ENCODE measurements around the gene TDG. TPM values are rescaled to one million over a fixed set of nuclear protein-coding genes. Genes with fewer than 3 reads are reported as not detected.

The TDG gene
- total RNA-seq (2014; rRNA removed; shearing (Covaris generic)) = 35.2 and 42.0 TPM in 2 replicates

DNA sequence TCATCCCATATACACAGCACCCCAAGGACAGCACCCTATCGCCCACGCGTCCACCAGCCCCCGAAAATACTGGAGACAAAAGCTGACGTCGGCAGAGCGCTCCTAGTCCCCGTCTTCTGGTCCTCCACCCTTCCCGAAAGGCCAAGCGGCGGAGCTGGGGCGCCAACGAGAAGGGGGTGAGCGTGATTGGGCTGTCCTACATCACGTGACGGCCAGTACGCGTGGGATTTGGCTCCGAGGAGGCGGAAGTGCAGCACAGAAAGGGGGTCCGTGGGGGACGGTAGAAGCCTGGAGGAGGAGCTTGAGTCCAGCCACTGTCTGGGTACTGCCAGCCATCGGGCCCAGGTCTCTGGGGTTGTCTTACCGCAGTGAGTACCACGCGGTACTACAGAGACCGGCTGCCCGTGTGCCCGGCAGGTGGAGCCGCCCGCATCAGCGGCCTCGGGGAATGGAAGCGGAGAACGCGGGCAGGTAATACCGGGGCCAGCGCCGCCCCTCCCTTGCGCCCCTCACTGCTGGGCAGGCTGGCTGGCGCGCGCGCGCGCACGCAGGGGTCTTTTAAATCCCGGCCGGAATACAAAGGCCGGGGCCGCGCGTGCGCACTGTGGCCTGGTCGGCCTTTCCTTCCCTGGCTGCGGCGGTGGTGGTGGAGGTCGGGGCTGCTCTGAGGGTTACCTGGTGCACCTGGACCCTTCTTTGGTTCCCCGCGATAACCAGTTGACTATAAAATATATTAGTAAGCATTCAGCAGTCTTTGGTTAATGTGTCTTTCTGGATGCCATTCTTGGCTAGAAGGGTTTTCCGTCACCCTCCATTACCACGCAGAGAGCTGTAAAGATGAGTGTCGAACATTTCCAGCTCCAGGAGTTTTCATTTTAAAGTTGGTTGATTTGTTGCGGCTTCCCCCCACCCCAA is at the start of gene TDG:
TDG (plus strand) TSS at position 283 of the 915 bp plus-strand sequence; CDS start at position 449, 166 bp downstream.
- DNase-seq (ENCODE audit: low read depth) = peak; percentile 100

DNA sequence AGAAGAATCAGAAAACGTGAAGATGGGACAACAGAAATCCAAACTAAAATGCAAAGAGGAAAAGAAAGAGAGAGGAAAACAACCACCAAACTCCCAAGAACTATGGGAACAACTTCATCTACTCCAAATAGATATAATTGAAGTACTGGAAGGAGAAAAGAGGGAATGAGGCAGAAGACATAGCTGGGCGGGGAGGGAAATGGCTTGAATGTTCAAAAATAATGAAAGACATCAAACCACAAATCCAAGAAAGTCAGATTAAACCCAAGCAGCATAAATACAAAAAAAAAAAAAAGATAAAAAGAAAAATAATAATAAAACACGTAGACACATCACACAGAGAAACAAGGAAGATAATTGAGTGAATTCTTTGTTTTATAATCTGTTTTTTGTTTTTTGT is 47.8 kb upstream of the TDG start:
- no peak for DNase-seq (ENCODE audit: low read depth)

DNA sequence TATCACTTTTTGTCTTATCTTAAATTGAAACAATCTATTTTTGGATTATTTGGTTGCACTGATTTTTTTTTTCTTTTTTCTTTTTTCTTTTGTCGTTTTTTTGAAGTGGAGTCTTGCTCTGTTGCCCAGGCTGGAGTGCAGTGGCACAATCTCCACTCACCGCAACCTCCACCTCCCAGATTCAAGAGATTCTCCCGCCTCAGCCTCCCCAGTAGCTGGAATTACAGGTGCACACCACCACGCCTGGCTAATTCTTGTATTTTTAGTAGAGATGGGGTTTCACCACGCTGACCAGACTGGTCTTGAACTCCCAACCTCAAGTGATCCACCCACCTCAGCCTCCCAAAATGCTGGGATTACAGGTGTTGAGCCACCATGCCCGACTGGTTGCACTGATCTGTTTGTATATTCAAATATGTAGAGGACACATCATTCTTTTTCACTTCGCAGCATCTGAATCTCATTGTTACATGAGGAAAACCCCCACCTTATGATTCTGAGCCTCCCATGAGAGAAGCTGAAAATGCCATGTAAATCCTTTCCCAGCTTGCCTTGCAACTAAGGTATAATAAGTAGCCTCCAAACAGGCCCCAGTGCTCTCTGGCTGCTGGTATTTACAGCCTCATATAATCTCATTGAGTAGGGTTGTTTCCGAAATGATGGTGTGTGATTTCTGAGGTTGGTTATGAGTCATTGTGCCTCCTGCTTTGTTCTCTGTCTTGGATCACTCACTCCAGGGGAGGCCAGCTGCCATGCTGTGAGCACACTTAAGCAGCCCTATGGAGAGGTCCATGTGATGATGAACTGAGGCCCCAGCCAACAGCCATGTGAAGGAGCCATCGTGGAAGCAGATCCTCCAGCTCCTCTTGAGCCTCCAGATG is 40.7 kb upstream of the TDG start:
- peak; percentile 96 for DNase-seq (ENCODE audit: low read depth)

DNA sequence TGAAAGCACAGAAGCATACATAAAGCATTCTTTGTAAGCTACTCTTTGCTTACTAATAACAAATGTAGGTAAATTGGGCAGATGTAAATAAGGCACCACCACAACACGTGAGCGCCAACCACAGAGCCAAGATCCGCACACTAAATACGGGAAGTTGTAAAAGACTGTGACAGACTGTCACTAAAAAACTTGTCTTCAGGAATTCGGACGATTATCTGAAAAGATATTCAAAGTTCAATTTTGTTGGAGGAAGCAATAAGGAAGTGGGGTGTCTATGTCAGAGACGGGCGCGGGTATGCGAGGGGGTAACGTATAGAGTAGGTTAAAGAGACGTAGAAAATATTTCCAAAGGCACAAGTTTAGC is 37.0 kb upstream of the TDG start:
- no peak for DNase-seq (ENCODE audit: low read depth)

DNA sequence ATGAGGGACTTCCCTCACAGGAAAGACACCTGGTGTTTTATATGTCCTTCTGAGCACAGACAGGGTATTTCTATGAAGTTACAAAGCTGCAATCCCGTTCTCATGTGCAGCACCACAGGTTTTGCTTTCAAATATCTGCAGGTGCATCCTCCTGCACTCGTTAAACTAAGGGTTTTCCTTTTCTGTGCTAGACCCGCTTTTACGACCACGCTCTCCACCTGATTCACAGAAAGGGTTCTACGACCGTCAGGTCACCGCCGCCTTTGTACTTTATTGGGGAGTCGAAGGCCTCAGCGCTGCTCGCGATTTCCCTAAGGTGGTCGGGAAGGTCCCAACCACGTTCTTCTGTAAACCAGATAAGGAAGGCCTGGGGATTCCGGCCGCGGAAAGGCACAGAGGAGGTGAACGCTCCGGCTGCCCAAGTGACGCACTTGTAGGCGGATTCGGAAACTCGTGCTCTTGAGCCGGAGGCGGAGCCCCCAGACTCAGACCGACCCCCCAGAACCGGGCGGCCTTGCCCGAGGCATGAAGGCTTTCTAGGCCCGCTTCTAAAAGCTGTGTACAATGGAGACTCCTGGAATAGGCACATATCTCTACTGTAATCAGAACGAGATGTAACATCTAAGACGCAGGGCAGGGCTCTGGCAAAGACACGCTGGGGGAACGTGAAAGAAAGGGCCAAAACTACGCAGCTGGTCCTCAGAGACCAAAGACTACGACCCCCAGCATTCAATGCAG is 36.5 kb upstream of the TDG start:
- peak; percentile 90 for DNase-seq (ENCODE audit: low read depth)

DNA sequence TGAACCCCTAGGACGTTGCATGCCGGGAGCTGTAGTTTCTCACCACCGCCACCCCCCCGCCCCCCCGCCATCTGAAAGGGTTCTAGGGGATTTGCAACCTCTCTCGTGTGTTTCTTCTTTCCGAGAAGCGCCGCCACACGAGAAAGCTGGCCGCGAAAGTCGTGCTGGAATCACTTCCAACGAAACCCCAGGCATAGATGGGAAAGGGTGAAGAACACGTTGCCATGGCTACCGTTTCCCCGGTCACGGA is 36.0 kb upstream of the TDG start:
- DNase-seq (ENCODE audit: low read depth) = no peak

DNA sequence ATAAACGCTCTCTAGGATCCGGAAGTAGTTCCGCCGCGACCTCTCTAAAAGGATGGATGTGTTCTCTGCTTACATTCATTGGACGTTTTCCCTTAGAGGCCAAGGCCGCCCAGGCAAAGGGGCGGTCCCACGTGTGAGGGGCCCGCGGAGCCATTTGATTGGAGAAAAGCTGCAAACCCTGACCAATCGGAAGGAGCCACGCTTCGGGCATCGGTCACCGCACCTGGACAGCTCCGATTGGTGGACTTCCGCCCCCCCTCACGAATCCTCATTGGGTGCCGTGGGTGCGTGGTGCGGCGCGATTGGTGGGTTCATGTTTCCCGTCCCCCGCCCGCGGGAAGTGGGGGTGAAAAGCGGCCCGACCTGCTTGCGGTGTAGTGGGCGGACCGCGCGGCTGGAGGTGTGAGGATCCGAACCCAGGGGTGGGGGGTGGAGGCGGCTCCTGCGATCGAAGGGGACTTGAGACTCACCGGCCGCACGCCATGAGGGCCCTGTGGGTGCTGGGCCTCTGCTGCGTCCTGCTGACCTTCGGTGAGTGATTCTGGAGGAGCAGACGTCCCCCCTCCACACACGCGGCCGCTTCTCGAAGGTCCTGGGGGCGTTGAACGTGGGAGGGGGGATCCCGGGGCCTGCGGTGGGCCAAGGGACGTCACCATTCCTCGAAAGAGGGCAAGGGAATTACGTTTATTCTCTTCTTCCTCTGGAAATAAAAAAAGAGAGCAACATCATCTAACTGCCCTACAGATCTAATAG is 35.5 kb upstream of the TDG start, which contains the start of gene HSP90B1:
HSP90B1 (plus strand) TSS at position 377 of the 753 bp plus-strand sequence; CDS start at position 483, 106 bp downstream.
- peak; percentile 100 for DNase-seq (ENCODE audit: low read depth)

DNA sequence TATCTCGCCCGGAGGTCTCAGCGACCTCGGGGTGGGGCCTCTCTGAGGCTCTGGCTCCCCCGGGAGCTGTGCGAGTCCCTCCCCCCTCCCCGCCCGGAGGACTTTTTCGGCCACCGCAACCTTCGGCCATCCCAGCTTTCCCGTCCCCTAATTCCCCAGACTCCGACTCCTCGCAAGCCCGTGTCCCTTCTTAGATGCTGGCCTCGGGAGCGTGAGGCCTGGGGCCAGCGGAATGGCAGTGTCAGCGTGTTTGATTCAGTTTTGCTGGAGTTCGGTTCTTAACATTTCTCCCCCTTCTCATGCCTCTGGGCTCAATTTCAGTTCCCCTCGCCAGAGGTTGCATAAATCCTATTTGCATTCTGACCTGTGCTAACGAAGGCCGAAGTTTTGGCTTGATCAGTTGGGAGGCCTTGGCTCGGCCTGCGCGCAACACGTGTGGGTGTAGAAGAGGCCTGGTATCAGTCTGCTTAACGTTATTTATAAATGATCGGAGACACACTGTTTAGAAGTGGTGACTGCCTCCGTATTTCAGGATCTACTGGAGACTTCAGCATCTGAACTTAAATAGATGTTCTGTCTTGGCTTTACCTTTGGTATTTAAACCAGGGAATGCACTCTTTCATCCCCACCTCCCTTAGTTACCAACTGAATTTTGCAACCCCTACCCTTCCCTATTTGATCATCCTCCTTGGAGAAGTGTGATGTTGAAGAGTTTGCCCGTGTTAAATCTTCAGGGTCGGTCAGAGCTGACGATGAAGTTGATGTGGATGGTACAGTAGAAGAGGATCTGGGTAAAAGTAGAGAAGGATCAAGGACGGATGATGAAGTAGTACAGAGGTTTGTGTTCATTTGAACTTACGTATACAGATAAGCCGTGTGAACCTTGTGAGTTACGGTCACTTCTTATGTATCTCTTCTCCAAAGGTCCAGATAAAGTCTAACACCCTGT is 34.6 kb upstream of the TDG start:
- DNase-seq (ENCODE audit: low read depth) = peak; percentile 29

DNA sequence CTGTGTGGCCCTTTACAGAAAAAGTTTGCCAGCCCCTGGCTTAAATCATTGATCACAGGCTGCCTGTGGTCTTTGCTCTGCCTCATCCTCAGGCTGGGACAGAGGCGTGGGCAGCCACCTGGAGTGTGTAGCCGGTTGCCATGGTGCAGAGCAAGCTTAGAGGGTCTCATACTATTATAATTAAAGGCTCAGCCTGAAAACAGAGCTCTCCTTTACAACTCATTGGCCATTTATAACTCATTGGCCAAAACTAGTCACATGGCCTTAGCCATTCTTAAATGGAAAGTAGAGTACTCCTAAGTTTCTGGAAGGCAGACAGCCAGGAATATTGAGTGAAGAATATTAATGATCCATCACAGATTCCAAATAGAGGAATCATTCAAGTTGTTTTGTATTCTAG is 32.4 kb upstream of the TDG start:
- no peak for DNase-seq (ENCODE audit: low read depth)

DNA sequence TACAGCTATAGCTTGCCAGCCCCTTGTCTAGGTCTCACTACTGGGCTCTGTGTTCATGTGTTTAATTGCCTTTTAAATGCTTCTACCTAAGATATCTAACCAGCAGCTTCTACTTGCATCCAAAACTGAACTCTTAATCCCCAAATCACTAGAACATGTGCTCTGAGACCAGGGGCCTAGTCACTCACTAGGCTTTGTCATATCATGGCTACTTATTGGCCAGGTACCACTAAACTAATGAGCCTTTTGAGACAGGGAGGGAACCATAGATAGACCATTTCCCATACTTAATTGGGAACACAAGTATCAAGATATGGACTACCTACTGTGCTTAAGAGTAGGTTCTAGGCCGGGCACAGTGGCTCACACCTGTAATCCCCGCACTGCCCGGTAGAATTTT is 29.0 kb upstream of the TDG start:
- DNase-seq (ENCODE audit: low read depth) = no peak

DNA sequence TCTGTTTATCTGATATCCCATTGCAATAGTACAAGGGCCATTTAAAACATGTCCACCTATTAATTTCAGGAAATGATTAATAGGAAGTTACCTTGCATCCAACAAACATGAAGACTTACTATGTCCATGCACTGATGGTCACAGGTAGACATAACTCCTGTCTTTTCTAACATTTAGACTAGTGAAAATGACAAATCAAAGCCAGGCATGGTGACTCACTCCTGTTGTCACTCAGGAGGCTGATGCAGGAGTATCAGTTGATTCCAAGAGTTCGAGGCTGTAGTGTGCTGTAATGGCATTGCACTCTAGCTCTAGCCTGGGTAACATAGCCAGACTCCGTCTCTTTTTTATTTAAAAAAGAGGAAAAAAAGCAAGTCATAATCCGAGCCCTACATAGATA is 20.7 kb upstream of the TDG start:
- DNase-seq (ENCODE audit: low read depth) = no peak

DNA sequence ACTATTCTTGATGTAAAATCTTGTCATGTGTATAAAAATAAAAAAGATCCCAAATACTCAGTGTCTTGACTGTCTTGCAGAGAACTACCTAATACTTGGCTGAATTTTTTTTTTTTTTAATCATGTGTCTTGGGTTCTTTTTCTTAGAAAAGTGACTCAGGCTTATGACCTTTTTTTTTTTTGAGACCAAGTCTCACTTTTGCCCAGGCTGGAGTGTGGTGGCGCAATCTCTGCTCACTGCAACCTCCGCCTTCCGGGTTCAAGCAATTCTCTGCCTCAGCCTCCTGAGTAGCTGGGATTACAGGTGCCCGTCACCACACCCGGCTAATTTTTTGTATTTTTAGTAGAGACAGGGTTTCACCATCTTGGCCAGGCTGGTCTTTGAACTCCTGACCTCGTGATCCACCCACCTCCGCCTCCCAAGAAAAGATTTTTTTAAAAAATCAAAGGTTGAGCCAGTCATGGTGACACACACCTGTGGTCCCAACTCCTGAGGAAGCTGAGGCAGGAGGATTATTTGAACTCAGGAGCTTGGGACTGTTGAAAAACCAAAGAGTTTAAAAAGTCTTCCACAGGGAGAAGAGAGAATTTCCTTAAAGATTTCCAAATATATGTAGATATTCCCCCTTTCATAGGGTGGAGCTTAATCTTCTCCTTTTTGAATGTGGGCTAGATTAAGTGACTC is 17.7 kb upstream of the TDG start:
- no peak for DNase-seq (ENCODE audit: low read depth)

DNA sequence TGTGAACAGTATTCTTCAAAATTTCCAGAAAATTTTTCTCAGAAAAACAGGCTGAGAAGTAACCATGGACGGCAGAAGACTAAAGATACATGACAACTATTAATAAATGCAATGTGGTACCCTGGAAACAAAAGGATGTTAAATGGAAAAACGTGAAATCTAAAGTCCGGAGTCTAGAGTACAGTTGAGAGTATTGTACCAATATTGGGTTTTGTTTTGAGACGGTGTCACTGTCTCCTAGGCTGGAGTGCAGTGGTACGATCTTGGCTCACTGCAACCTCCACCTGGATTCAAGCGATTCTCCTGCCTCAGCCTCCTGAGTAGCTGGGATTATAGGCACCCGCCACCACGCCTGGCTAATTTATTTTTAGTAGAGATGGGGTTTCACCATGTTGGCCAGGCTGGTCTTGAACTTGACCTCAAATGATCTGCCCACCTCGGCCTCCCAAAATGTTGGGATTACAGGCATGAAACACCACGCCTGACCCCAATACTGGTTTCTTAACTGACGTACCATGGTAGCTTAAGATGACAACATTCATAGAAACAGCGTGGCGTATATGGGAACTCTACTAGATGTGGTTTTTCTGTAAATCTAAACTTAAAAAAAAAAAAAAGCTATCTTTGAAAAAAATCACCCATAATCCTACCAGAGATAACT is 16.8 kb upstream of the TDG start:
- no peak for DNase-seq (ENCODE audit: low read depth)

DNA sequence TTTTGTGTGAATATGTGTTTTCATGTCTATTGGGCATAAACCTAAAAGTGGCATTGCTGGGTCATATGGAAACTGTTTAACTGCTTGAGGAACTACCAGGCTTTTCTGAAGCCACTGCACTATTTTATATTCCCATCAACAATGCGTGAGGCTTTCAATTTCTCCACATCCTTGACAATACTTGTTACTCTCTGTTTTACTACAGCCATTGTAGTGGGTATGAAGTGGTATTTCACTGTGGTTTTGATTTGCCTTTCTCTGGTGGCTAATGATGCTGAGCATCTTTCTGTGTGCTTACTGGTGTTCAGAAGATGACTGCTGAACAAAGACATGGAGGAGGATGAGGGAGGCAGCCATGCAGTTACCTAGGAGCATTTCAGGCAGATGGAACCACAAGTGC is 13.2 kb upstream of the TDG start:
- no peak for DNase-seq (ENCODE audit: low read depth)

DNA sequence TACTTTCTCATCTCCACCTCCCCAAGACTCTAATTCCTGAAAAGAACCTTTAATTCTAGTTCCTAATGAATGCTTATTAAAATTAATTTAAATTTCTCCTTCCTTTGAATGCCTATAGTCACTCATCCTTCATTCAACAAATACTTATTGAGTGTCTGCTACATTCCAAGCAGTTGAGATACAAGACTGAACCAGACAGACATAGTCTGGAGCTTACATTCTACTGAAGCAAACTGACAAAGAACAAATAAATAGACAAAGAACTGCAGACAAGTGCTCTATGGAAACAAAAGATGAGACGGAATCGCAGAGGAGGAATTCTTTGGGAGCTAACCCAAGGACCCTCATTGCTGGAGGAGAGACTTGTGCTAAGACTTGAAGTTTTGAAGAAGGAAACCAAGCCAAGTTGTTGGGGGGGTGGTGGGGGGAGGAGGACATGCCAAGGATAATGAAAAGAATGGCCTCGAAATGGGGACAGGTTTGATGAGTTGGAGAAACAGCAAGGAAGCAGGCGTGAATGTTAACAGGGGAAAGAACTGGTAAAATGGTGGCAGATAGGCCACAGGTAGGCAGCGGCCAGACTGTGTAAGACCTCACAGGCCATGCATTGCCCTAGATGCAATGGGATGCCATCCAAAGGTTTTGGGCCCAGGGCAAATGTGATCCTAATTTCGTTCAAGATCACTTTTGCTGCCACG is 9.7 kb upstream of the TDG start:
- DNase-seq (ENCODE audit: low read depth) = no peak

DNA sequence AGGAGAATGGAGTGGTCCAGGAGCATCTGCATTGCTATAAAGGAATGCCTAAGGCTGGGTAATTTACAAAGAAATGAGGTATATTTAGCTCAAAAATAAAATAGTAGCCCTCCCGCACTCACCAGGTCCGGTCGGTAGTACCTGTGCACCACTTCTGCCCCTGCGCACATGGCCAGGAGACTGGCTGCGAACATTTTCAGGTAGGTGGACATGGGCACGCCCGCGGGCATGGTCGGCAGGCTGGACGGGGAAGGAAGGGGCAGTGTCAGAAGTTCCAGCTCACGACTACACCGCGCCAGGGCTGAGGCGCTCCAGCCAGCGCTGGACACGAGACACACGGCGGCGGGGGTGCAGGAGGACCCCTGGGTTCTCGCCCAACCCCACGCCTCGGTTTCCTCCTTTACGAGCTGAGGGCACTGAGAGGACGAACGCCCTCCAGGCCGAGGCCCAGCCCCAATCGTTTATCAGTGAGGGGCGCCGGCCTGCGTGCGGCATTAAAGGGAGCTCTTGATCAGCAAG is 9.1 kb upstream of the TDG start:
- no peak for DNase-seq (ENCODE audit: low read depth)

DNA sequence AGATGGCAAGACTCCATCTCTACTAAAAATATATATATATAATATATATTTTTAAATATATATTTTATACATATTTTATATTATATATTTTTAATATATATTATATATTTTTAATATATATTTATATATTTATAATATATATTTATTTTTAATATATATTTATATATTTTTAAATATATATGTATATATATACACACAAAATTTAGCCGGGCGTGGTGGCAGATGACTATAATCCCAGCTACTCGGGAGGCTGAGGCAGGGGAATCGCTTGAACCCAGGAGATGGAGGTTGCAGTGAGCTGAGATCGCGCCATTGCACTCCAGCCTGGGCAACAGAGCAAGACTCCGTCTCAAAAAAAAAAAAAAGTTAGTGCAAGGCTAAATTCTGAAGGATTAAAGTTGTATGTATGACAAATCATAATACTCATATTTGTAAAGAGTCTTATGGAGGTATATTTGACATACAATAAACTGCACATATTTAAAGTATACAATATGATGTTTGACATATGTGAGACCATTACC is 7.7 kb upstream of the TDG start:
- DNase-seq (ENCODE audit: low read depth) = no peak

DNA sequence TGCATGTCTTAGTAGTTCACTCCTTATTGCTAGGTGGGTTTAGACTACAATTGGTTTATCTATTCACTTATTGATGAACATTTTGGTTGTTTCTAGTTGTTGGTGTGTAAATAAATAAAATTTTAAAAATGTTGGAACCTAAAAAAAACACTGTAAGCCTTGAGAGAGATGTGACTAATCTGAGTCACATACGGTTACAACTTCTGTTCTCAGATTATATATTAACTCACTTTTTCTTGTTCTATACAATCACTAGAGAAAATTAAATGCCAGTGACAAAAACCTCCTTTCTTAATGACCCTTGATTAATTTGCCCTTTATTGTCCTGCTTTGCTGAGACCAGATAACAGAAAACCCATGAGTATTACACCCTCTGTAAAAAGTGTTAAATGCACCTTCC is 7.1 kb upstream of the TDG start:
- no peak for DNase-seq (ENCODE audit: low read depth)

Measured in Daoy (cell line).